Skeletal muscle tissue (tissue), 4 donors: ENCODE results near the gene FBXL7. TPM values are rescaled to one million over a fixed set of nuclear protein-coding genes. Genes with fewer than 3 reads are reported as not detected.

ENCODE experiments used
- H3K27ac ChIP-seq: one replicate; pipeline ENCODE4 v1.7.0; 2013; ENCODE audit warnings: mild to moderate bottlenecking, low read depth, low read length, inconsistent platforms
- H3K27me3 ChIP-seq, 3 donors: one replicate each; pipeline ENCODE4 v1.7.0; 2013; ENCODE audit warnings: low read length in 3 of 3; ENCODE audit not compliant: control insufficient read depth in 3 of 3, insufficient read depth in 3 of 3
- H3K36me3 ChIP-seq, 3 donors: one replicate each; pipeline ENCODE4 v1.7.0; 2013; ENCODE audit warnings: low read length in 3 of 3; ENCODE audit not compliant: control insufficient read depth in 3 of 3, insufficient read depth in 3 of 3
- H3K4me1 ChIP-seq, 3 donors: one replicate each; pipeline ENCODE4 v1.7.0; 2013; ENCODE audit warnings: low read length in 3 of 3, mild to moderate bottlenecking in 3 of 3; ENCODE audit not compliant: control insufficient read depth in 3 of 3, insufficient read depth in 3 of 3
- H3K4me3 ChIP-seq, 3 donors: one replicate each; pipeline ENCODE4 v1.7.0; 2013; ENCODE audit warnings: low read length in 3 of 3
- H3K9ac ChIP-seq, 3 donors: one replicate each; pipeline ENCODE4 v1.7.0; 2013; ENCODE audit warnings: low read length in 3 of 3, mild to moderate bottlenecking in 3 of 3, moderate library complexity in 2 of 3, low read depth in 1 of 3
- H3K9me3 ChIP-seq, 3 donors: one replicate each; pipeline ENCODE4 v1.7.0; 2013; ENCODE audit warnings: low read length in 3 of 3; ENCODE audit not compliant: control insufficient read depth in 3 of 3
- total RNA-seq: library from RNA; depleted of rRNA; stranded (reverse); fragments of >200 nt; gene quantifications from one replicate; pipeline ENCODE4 v1.2.3, GENCODE V29; 2014
- donor health status: Osteomylitis.

FBXL7 gene
- total RNA-seq, 1 donor from 2014 or later: 3.7 TPM

GRCh38 chr5:15901151-15901550, 401.2 kb downstream of the FBXL7 start:
- Histone ChIP-seq H3K36me3 (no peaks in the 10 kb centered on the region), H3K27ac (no peak overlapping the region), H3K4me3 (no peak overlapping the region), H3K9ac (no peak overlapping the region), H3K4me1 (peaks cover 0 to 3% (median 0%) of the 10 kb centered on the region in 3 donors), H3K27me3 (no peaks in the 10 kb centered on the region), H3K9me3 (no peaks in the 10 kb centered on the region)

GRCh38 chr5:15902066-15902465, 402.1 kb downstream of the FBXL7 start:
- no peaks in the 10 kb centered on the region for H3K9me3 ChIP-seq
- no peak overlapping the region for H3K4me3 ChIP-seq
- peaks cover 0 to 3% (median 0%) of the 10 kb centered on the region in 3 donors for H3K4me1 ChIP-seq
- no peaks in the 10 kb centered on the region for H3K36me3 ChIP-seq
- H3K27ac ChIP-seq: no peak overlapping the region
- no peaks in the 10 kb centered on the region for H3K27me3 ChIP-seq
- H3K9ac ChIP-seq: no peak overlapping the region

GRCh38 chr5:15904899-15905830, 405.2 kb downstream of the FBXL7 start:
- H3K9me3 ChIP-seq: no peaks in the 10 kb centered on the region
- no peak overlapping the region for H3K4me3 ChIP-seq
- H3K9ac ChIP-seq: no peak overlapping the region
- no peaks in the 10 kb centered on the region for H3K36me3 ChIP-seq
- no peak overlapping the region for H3K27ac ChIP-seq
- peaks cover 0 to 3% (median 0%) of the 10 kb centered on the region in 3 donors for H3K4me1 ChIP-seq
- no peaks in the 10 kb centered on the region for H3K27me3 ChIP-seq

- H3K4me3 ChIP-seq: no peak overlapping the region
- H3K4me1 ChIP-seq: no peaks in the 10 kb centered on the region
- no peak overlapping the region for H3K27ac ChIP-seq
- no peaks in the 10 kb centered on the region for H3K9me3 ChIP-seq
- H3K9ac ChIP-seq: no peak overlapping the region
- H3K27me3 ChIP-seq: no peaks in the 10 kb centered on the region
- no peaks in the 10 kb centered on the region for H3K36me3 ChIP-seq
These were observed 414.7 kb downstream of the FBXL7 start for GRCh38 chr5:15914638-15915037.

GRCh38 chr5:15926586-15926985, 426.6 kb downstream of the FBXL7 start:
- H3K27me3 ChIP-seq: no peaks in the 10 kb centered on the region
- H3K4me1 ChIP-seq: no peaks in the 10 kb centered on the region
- peaks cover 0 to 5% (median 0%) of the 10 kb centered on the region in 3 donors for H3K36me3 ChIP-seq
- no peak overlapping the region for H3K27ac ChIP-seq
- no peak overlapping the region for H3K4me3 ChIP-seq
- H3K9ac ChIP-seq: no peak overlapping the region
- no peaks in the 10 kb centered on the region for H3K9me3 ChIP-seq

GRCh38 chr5:15927710-15928380, 427.9 kb downstream of the FBXL7 start:
- H3K9me3 ChIP-seq: no peaks in the 10 kb centered on the region
- peaks cover 0 to 5% (median 0%) of the 10 kb centered on the region in 3 donors for H3K36me3 ChIP-seq
- no peak overlapping the region for H3K9ac ChIP-seq
- H3K4me3 ChIP-seq: no peak overlapping the region
- H3K27me3 ChIP-seq: no peaks in the 10 kb centered on the region
- no peaks in the 10 kb centered on the region for H3K4me1 ChIP-seq
- no peak overlapping the region for H3K27ac ChIP-seq

- Histone ChIP-seq H3K9ac (no peak overlapping the region), H3K4me3 (no peak overlapping the region), H3K27ac (no peak overlapping the region), H3K4me1 (no peaks in the 10 kb centered on the region), H3K36me3 (peaks cover 0 to 5% (median 0%) of the 10 kb centered on the region in 3 donors), H3K27me3 (no peaks in the 10 kb centered on the region), H3K9me3 (no peaks in the 10 kb centered on the region)
These were observed 429.8 kb downstream of the FBXL7 start for GRCh38 chr5:15929611-15930263.

- Histone ChIP-seq H3K27me3 (no peaks in the 10 kb centered on the region), H3K4me1 (no peaks in the 10 kb centered on the region), H3K4me3 (no peak overlapping the region)
These were observed 432.1 kb downstream of the FBXL7 start for GRCh38 chr5:15932066-15932465.

GRCh38 chr5:15933259-15934207, 433.6 kb downstream of the FBXL7 start:
- Histone ChIP-seq H3K9ac (no peak overlapping the region), H3K27me3 (no peaks in the 10 kb centered on the region), H3K9me3 (peaks cover 0 to 7% (median 0%) of the 10 kb centered on the region in 3 donors), H3K27ac (no peak overlapping the region), H3K4me1 (no peaks in the 10 kb centered on the region), H3K36me3 (peaks cover 0 to 9% (median 8%) of the 10 kb centered on the region in 3 donors), H3K4me3 (no peak overlapping the region)

More at GRCh38 chr5:15932066-15932465, 432.1 kb downstream of the FBXL7 start:
- Histone ChIP-seq H3K27ac (no peak overlapping the region), H3K36me3 (peaks cover 0 to 9% (median 7%) of the 10 kb centered on the region in 3 donors), H3K9ac (no peak overlapping the region), H3K9me3 (peaks cover 0 to 7% (median 0%) of the 10 kb centered on the region in 3 donors)
